ENCODE data around the gene MYO1A.
"Not testable (repeated sequence)": the region's sequence is repeated elsewhere in the genome, so short reads cannot be mapped to it uniquely, and the experiment has no call there.

MYO1A gene

DNA sequence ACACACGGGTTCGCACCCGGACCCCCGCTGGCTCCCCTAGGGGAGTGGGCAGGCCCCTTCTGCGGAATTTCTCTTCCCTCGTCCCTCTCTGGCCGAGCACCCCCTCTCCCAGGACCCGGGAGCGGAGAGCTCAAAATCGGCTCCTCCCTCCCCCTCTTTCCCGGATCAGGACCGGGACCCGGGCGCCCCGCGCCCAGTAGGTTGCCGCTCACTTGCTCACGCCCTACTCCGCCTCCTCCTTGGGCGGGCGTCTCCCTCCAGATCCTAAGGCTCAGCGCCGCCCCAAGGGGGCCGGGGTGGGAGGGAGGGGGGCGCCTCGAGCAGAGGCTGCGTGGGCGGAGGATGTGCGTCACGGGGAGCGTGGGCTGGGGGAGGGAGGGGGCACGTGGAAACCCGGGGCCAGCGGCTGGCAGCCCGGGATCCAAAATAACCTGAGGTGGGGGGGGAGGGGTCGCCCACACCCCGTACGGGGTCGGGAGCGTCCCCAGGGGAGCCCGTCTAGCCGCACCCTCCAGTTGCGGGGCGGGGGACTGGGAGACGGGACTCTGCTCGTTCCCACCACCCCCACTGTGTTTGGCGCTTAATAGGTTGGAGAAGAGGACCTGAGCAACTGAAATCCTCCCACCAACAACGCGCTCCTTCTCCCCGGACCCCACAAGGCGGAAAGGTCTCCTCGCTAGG is 37.2 kb upstream of the MYO1A start:
- peak; percentile 81 for DNase-seq (ENCODE audit: low read depth, low spot score)

GRCh38 chr12:57086493-57087009 is 36.6 kb upstream of the MYO1A start:
- no peak for DNase-seq (ENCODE audit: low read depth, low spot score)

DNA sequence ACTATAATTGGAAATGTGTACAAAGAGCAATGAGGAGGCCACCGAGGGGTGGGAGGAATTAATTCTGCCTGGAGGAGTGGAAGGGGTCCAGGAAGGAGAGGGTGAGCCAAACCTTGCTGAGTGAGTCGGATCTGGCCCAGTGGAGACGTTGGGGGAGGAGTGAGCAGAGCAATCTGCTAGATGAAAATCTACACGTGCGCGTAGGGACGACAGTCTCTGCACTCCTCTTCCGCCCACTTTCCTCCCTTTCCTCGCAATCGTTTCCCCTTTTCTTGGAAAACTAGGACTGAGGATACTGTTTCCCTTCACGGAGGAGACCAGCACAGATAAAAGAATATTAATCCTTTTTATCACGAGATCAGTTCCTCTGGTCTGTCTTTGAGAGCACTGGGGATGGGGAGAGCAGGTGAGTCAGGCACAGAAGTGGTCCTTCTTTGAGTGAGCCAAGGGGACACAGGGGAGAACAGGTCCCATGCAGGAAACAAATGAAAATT is 36.1 kb upstream of the MYO1A start:
- no peak for DNase-seq (ENCODE audit: low read depth, low spot score)

DNA sequence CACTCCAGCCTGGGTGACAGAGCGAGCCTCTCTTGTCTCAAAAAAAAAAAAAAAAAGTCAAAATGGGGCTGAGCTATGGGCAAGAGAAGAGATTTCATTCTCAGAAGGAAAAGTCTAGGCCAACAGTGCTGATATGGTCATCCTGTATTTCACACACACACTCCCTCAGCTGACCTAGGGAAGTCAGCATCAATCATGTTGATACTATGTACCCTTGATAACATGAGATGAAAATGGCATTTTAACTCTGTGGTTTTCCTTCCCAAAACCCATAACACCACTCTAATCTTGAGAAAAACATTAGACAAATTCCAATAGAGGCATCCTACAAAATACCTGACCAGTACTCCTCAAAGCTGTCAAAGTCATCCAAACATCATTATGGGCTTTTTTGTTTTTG is 30.9 kb upstream of the MYO1A start:
- DNase-seq (ENCODE audit: low read depth, low spot score), result no peak

GRCh38 chr12:57079821-57080220 is 29.9 kb upstream of the MYO1A start:
- no peak for DNase-seq (ENCODE audit: low read depth, low spot score)

- peak; percentile 95 for DNase-seq (ENCODE audit: low read depth, low spot score)
Measured at GRCh38 chr12:57078519-57079404, 28.8 kb upstream of the MYO1A start, which contains the start of gene NEMP1. NEMP1 (minus strand) TSS chr12:57078791; CDS start chr12:57078745, 46 bp downstream.

- not testable (repeated sequence) for DNase-seq (ENCODE audit: low read depth, low spot score)
Measured at GRCh38 chr12:57073566-57074450, 23.9 kb upstream of the MYO1A start.

DNA sequence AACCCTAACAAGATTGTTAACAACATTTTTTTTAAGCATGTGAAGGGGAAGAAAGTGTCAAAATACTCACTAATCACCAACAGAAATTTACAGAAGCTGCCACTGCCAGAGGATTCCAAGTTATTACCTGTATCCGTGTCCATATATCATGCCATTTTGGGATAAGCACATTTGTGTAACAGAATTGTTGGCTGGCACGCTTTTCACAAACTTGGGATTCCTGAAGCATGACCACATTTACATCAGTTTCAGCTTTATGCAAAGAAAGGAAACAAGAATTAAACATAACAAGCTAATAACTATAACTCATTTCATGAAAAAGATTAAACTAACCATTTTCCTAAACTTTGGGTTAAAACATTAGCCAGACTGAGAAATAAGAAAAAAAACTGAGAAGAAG is 22.7 kb upstream of the MYO1A start:
- no peak for DNase-seq (ENCODE audit: low read depth, low spot score)

DNA sequence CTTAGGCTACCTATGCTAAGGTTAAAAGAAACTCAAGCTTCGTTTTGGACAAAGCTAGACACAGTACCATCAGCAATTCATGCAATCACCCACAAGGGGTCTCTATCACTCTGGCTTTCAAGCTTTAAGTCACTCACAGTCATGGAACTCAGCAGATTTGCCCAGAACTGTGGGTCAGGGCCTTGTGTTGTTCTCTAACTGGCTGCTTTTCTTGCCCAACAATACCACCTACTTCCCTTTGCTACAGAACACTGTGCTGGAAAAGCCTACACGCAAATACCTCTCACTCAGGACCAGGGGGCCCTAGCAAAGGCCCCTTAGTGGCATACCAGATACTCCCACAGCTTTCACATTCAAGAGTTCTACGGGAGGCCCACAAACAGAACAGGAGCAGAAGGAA is 19.6 kb upstream of the MYO1A start:
- DNase-seq (ENCODE audit: low read depth, low spot score), result no peak

DNA sequence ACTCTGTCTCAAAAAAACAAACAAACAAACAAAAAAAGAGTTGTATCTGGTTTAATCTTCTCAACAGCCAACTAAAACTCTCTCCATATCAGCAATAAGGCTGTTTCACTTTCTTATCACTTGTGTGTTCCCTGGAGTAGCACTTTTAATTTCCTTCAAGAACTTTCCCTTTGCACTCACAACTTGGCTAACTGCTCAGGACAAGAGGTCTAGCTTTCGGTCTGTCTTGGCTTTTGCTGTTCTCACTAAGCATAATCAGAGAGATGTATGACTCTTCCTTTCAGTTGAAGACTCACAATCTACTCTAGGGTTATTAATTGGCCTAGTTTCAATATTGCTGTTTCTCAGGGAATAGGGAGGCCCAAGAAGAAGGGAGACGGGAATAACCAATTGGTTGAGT is 16.3 kb upstream of the MYO1A start:
- no peak for DNase-seq (ENCODE audit: low read depth, low spot score)

- peak; percentile 43 for DNase-seq (ENCODE audit: low read depth, low spot score)
Measured at GRCh38 chr12:57063991-57064685, 14.2 kb upstream of the MYO1A start.

DNA sequence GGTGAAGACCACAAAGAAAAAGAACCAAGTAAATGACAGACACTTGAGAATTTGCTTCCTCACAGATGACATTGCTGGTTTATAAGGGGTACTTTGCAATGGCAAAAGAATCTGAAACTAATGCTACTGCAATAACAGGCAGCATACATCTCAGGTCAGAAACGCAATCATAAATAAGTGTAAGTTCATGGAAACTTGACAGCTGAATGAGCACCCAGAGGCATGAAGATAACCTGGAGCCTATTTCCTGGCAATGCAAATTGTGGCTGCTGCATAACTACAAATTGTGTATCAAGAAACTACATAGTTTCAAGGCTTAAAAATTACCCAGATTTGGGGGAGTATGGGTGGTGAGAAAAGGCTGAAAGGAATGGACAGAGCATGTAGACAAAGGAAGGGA is 8.5 kb upstream of the MYO1A start:
- DNase-seq (ENCODE audit: low read depth, low spot score), result no peak

DNA sequence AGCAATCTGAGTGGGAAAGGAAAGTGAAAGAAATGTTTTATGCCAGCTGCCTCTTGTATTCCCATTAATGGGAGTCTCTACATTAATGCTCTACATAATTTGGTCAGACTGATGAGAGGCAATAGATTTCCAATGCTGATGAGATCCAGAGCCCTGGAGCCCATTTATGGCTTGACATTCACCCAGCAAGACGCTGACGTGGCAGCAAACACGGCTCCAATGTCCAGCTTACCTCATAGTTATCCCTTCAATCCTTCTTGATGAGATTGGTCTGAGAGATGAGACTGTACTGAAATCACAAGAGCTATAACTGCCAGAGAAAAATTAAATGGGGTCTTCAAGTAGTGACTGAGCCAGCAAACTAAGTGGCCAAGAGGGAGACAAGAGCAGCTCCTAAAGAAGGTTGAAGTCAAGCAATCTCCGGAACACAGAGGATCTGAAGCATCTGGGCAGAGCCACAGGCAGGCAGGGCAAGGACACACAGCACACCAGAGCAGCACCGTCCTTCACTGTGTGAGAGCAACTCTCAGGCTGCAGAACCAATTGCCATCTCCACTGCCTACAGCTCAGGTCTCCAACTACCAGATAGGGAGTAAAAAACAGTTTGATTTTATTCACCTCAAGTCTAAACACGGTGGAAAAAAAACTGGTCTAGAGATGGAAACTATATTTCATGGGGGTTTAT is 7.3 kb upstream of the MYO1A start:
- no peak for DNase-seq (ENCODE audit: low read depth, low spot score)

DNA sequence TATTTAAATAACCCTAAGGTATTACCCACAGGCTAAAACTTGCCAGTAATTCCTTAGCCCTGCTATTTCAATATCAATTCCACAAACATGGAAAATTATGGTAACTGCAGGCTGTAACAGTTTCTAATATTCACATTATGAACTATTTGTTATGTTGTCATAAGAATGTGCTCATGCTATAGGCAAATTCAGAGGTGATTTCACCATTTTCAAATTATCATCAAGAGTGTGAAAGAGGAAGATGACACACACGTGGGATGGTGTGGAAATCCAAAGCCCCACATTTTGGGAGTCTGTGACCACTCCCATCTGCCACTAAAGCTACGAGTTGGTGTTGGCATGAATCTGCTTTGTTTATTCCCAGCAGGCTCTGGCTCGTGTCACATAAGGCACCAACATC is 5.9 kb upstream of the MYO1A start:
- DNase-seq (ENCODE audit: low read depth, low spot score), result no peak

- DNase-seq (ENCODE audit: low read depth, low spot score), result not testable (repeated sequence)
Measured at GRCh38 chr12:57053901-57054300, 4.0 kb upstream of the MYO1A start.

DNA sequence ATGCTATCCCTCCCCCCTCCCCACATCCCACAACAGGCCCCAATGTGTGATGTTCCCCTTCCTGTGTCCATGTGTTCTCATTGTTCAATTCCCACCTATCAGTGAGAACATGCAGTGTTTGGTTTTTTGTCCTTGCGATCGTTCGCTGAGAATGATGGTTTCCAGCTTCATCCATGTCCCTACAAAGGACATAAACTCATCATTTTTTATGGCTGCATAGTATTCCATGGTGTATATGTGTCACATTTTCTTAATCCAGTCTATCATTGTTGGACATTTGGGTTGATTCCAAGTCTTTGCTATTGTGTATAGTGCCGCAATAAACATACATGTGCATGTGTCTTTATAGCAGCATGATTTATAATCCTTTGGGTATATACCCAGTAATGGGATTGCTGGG is 3.2 kb upstream of the MYO1A start:
- not testable (repeated sequence) for DNase-seq (ENCODE audit: low read depth, low spot score)

DNA sequence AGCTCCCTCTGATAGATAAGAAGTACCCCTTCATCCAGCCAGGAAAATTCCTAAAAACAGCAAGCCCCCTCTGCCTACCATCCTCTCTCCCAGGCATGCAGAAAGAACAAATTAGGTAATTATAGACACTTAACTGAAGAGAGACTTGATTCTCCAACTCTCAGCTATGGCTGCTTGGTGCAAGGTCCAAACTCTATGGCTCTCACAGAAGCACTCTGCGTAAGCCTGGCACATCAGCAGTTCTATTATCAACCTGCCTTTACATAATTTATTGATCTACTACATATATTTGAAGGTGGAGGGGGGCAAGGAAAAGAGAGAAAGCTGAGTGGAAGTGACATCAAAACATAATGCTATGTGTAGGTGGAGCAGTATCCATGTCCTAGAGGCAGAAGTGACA is 1.1 kb upstream of the MYO1A start:
- no peak for DNase-seq (ENCODE audit: low read depth, low spot score)

- no peak for DNase-seq (ENCODE audit: low read depth, low spot score)
Measured at GRCh38 chr12:57049119-57049446, 846 bp downstream of the MYO1A start.

DNA sequence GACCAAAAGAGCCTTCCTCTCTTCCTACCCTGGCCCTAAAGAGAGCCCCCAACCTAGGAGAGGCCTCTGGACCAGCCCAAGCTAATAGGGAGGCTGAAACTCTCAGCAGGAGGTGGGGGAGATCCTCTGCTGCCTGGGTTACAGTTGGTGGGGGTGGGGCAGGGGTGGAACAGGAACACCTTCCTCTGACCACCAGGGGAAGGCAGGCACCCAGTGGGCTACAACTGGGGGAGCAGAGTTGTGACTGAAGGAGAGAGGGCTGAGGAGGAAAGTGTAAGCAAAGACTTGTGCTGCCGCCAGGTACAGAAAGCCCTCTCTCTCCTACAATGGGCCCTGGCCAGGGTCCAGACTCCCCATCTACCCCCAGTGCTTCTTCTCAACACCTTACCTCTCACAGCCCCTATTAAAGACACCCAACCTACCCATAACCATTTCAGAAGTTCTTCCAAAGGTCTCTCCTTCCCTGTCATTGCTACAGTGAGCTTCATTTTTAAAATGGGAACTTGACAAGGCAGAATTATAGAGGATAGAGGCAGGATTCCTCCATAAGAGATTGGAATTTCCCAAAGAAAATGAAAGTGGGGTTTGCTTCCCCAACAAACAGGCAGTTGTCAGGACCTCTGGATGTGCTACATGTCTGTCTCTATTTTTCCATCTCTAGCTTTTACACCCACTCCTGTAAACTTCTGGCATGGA is 1.4 kb downstream of the MYO1A start:
- DNase-seq (ENCODE audit: low read depth, low spot score), result no peak

GRCh38 chr12:57047981-57048380 is 1.9 kb downstream of the MYO1A start:
- no peak for DNase-seq (ENCODE audit: low read depth, low spot score)

All from activated CD4-positive, CD25-positive, alpha-beta regulatory T cell treated with anti-CD3 and anti-CD28 coated beads, Interleukin-2, amount 50 U/mL, for 16 hours (primary cell).